HEK293 (cell line): ENCODE results near the gene KLHL18.
A peak's percentile ranks its signal among the peaks of the same experiment; 100 is the strongest.

Experiments
- CTCF ChIA-PET: fragments of 350-600 bp; formaldehyde crosslinking; extraction: SDS; loops from one replicate; lab custom pipeline; 2021; ENCODE audit warnings: antibody characterized with exemption; lab: Yijun Ruan, JAX
- POLR2A ChIA-PET: fragments of 300-600 bp; formaldehyde crosslinking; extraction: SDS; loops from one replicate; lab custom pipeline; 2020; ENCODE audit warnings: antibody characterized with exemption, inconsistent platforms; lab: Yijun Ruan, JAX
- H3K27ac ChIP-seq: fragments of 200-500 bp; sonication (Bioruptor generic); 2 replicates; pipeline ENCODE4 v1.5.1; 2014; ENCODE audit warnings: low read depth, low read length, control low read depth, inconsistent platforms; ENCODE audit errors: extremely low read depth
- H3K36me3 ChIP-seq, 2 experiments: fragments of 200-500 bp in 1 of 2; sonication (Bioruptor generic) in 1 of 2; 1 replicate in 1 of 2; 2 replicates in 1 of 2; pipeline ENCODE4 v1.5.1; 2014 to 2017; ENCODE audit warnings: inconsistent platforms in 2 of 2, low read length in 2 of 2; ENCODE audit not compliant: control insufficient read depth in 2 of 2, insufficient read depth in 1 of 2
- H3K4me1 ChIP-seq: fragments of 200-500 bp; sonication (Bioruptor generic); 2 replicates; pipeline ENCODE4 v1.5.1; 2014; ENCODE audit warnings: mild to moderate bottlenecking, low read length, inconsistent platforms; ENCODE audit not compliant: control insufficient read depth, insufficient read depth
- H3K4me3 ChIP-seq: 2 replicates; pipeline ENCODE4 v1.5.1; 2011; ENCODE audit warnings: low read depth, mild to moderate bottlenecking, control low read depth, low read length, moderate library complexity
- H3K9me3 ChIP-seq: fragments of 200-500 bp; sonication (Bioruptor generic); 2 replicates; pipeline ENCODE4 v1.5.1; 2014; ENCODE audit warnings: low read depth, low read length, inconsistent platforms; ENCODE audit not compliant: control insufficient read depth, insufficient read depth
- GLI2 ChIP-seq: fragments of 450-650 bp; formaldehyde crosslinking; IDR thresholded peaks from 2 replicates; pipeline ENCODE4; 2017; ENCODE audit warnings: missing biosample characterization, missing genetic modification characterization, low read depth, borderline replicate concordance
- GLIS1 ChIP-seq: fragments of 450-650 bp; formaldehyde crosslinking; IDR thresholded peaks from 2 replicates; pipeline ENCODE4 v1.5.1; 2016; ENCODE audit warnings: missing biosample characterization, missing genetic modification characterization
- MZF1 ChIP-seq: fragments of 450-650 bp; formaldehyde crosslinking; IDR thresholded peaks from 2 replicates; pipeline ENCODE4 v1.5.1; 2017; ENCODE audit warnings: missing biosample characterization, missing genetic modification characterization, borderline replicate concordance
- SCRT2 ChIP-seq: fragments of 450-650 bp; formaldehyde crosslinking; IDR thresholded peaks from 2 replicates; pipeline ENCODE4 v1.5.1; 2016; ENCODE audit warnings: missing biosample characterization, missing genetic modification characterization
- TRIM28 ChIP-seq: IDR thresholded peaks from 2 replicates; pipeline ENCODE4 v1.6.1; 2011; ENCODE audit warnings: low read length, control low read depth, borderline replicate concordance
- ZEB2 ChIP-seq: fragments of 450-650 bp; formaldehyde crosslinking; IDR thresholded peaks from 2 replicates; pipeline ENCODE4 v1.5.1; 2016; ENCODE audit warnings: missing biosample characterization, missing genetic modification characterization
- ZIC2 ChIP-seq: fragments of 450-650 bp; formaldehyde crosslinking; IDR thresholded peaks from 2 replicates; pipeline ENCODE4 v1.5.1; 2016; ENCODE audit warnings: missing biosample characterization, missing genetic modification characterization
- ZNF155 ChIP-seq: fragments of 450-650 bp; formaldehyde crosslinking; IDR thresholded peaks from 2 replicates; pipeline ENCODE4 v1.5.1; 2016; ENCODE audit warnings: missing biosample characterization, missing genetic modification characterization
- ZNF16 ChIP-seq: fragments of 450-650 bp; formaldehyde crosslinking; IDR thresholded peaks from 2 replicates; pipeline ENCODE4 v1.5.1; 2016; ENCODE audit warnings: low read depth, missing biosample characterization, missing genetic modification characterization
- ZNF211 ChIP-seq: fragments of 450-650 bp; formaldehyde crosslinking; IDR thresholded peaks from 2 replicates; pipeline ENCODE4 v1.5.1; 2016; ENCODE audit warnings: low read depth, missing biosample characterization, missing genetic modification characterization
- ZNF266 ChIP-seq: fragments of 450-650 bp; formaldehyde crosslinking; IDR thresholded peaks from 2 replicates; pipeline ENCODE4 v1.5.1; 2016; ENCODE audit warnings: missing biosample characterization, missing genetic modification characterization, low read depth
- ZNF394 ChIP-seq: fragments of 450-650 bp; formaldehyde crosslinking; IDR thresholded peaks from 2 replicates; pipeline ENCODE4 v1.5.1; 2016; ENCODE audit warnings: missing biosample characterization, missing genetic modification characterization, mild to moderate bottlenecking, moderate library complexity, borderline replicate concordance
- ZNF404 ChIP-seq: fragments of 450-650 bp; formaldehyde crosslinking; IDR thresholded peaks from 2 replicates; pipeline ENCODE4 v1.5.1; 2017; ENCODE audit warnings: missing biosample characterization, missing genetic modification characterization
- ZNF510 ChIP-seq: fragments of 450-650 bp; formaldehyde crosslinking; IDR thresholded peaks from 2 replicates; pipeline ENCODE4 v1.5.1; 2018; ENCODE audit warnings: mild to moderate bottlenecking, missing genetic modification characterization, missing biosample characterization; ENCODE audit not compliant: insufficient replicate concordance
- ZNF571 ChIP-seq: fragments of 450-650 bp; formaldehyde crosslinking; IDR thresholded peaks from 2 replicates; pipeline ENCODE4 v1.5.0; 2017; ENCODE audit warnings: missing biosample characterization, missing genetic modification characterization
- ZNF777 ChIP-seq: fragments of 450-650 bp; formaldehyde crosslinking; IDR thresholded peaks from 2 replicates; pipeline ENCODE4 v1.5.1; 2017; ENCODE audit warnings: missing biosample characterization, missing genetic modification characterization, borderline replicate concordance
- ZNF843 ChIP-seq: fragments of 450-650 bp; formaldehyde crosslinking; IDR thresholded peaks from 2 replicates; pipeline ENCODE4 v1.5.1; 2016; ENCODE audit warnings: missing biosample characterization, missing genetic modification characterization
- TF ChIP-seq, protein P1 (sequence below): fragments of 450-650 bp; formaldehyde crosslinking; IDR thresholded peaks from 2 replicates; pipeline ENCODE4 v1.5.1; 2016; ENCODE audit warnings: missing biosample characterization, missing genetic modification characterization
- TF ChIP-seq, protein P2 (sequence below): fragments of 450-650 bp; formaldehyde crosslinking; IDR thresholded peaks from 2 replicates; pipeline ENCODE4 v1.5.1; 2016; ENCODE audit warnings: missing biosample characterization, missing genetic modification characterization
- TF ChIP-seq, protein P3 (sequence below): sonication (generic); formaldehyde crosslinking; IDR thresholded peaks from 2 replicates; pipeline ENCODE4 v1.8.1; 2022; ENCODE audit warnings: mild to moderate bottlenecking, moderate library complexity, missing genetic modification reagents
- TF ChIP-seq, protein P4 (sequence below): fragments of 450-650 bp; formaldehyde crosslinking; IDR thresholded peaks from 2 replicates; pipeline ENCODE4 v1.5.1; 2016; ENCODE audit warnings: missing biosample characterization, missing genetic modification characterization

KLHL18 gene

DNA sequence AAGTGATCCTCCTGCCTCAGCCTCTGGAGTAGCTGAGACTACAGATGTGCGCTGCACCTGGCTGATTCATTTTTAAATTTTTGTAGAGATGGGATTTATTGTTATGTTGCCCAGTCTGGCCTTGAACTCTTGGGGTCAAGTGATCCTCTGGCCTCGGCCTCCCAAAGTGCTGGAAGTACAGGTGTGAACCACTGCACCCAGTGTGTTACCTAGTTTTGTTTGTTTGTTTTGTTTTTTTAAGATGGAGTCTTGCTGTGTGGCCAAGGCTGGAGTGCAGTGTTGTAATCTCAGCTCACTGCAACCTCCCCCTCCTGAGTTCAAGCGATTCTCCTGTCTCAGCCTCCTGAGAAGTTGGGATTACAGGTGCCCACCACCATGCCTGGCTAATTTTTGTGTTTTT, 110.2 kb downstream of the KLHL18 start:
- ChIA-PET CTCF (no interaction called here), POLR2A (interaction anchor here (1.8 kb wide), 1 partner anchor 12 kb away, joined by 4 read pairs; the partner anchor contains the start of gene PTPN23)
- Histone ChIP-seq H3K4me3 (no peak overlapping the region), H3K9me3 (no peaks in the 10 kb centered on the region), H3K27ac (no peak overlapping the region), H3K36me3 (peaks cover 0 to 20% of the 10 kb centered on the region in 2 experiments; a peak in 1 of 3 replicates), H3K4me1 (peaks cover 2% of the 10 kb centered on the region; the same call in 1 of the 2 replicates)
- TF ChIP-seq, protein P1, sequence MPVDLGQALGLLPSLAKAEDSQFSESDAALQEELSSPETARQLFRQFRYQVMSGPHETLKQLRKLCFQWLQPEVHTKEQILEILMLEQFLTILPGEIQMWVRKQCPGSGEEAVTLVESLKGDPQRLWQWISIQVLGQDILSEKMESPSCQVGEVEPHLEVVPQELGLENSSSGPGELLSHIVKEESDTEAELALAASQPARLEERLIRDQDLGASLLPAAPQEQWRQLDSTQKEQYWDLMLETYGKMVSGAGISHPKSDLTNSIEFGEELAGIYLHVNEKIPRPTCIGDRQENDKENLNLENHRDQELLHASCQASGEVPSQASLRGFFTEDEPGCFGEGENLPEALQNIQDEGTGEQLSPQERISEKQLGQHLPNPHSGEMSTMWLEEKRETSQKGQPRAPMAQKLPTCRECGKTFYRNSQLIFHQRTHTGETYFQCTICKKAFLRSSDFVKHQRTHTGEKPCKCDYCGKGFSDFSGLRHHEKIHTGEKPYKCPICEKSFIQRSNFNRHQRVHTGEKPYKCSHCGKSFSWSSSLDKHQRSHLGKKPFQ (tag by site-specific recombination), result peak; percentile 71
- TF ChIP-seq ZIC2 (peak; percentile 51; the same call in 1 of the 2 replicates), ZNF394 (tag by site-specific recombination) (peak; percentile 24; the same call in 1 of the 2 replicates)
- TF ChIP-seq, protein P2, sequence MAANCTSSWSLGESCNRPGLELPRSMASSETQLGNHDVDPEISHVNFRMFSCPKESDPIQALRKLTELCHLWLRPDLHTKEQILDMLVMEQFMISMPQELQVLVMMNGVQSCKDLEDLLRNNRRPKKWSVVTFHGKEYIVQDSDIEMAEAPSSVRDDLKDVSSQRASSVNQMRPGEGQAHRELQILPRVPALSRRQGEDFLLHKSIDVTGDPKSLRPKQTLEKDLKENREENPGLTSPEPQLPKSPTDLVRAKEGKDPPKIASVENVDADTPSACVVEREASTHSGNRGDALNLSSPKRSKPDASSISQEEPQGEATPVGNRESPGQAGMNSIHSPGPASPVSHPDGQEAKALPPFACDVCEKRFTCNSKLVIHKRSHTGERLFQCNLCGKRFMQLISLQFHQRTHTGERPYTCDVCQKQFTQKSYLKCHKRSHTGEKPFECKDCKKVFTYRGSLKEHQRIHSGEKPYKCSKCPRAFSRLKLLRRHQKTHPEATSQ, result no peak

DNA sequence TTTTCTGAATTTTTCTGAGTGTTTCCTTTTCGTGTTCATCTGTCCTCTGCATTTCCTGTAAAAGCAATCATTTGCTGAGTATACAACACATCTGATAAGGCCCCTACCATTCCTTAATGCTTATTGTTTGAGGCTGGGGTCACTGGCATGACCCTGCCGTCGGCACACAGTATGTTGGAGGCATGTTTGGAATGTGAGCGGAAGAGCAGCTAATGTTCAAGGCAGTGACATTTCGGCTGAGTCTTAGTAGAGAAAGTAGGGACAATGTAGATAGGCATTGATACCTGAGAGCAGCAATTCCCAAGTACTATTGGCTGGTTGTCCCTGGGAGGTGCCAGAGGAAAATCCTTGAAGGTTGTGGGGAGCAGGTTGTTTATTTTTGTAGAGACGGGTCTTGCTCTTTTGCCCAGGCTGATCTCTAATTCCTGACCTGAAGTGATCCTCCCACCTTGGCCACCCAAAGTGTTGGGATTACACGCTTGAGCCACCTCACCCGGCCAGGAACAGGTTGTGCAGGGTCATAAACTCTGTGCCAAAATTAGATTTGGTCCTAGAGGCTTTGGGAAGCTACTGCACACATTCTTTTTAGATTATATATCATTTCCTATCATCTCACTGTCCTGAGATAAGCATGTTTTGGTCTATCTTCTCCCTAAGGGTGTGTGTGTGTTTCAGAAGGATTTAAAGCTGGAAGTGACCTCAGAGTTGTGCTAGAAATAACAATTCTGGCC, 111.6 kb downstream of the KLHL18 start:
- CTCF ChIA-PET, result interaction anchor here (0.9 to 1.4 kb wide), 2 partner anchors 12 to 24 kb away, joined by 3 to 4 read pairs; no protein-coding TSS in a partner anchor
- H3K36me3 ChIP-seq, result peaks cover 0 to 18% of the 10 kb centered on the region in 2 experiments; a peak in 1 of 3 replicates
- TF ChIP-seq GLI2 (no peak), ZNF404 (no peak), ZNF394 (tag by site-specific recombination) (no peak), ZNF777 (tag by site-specific recombination) (no peak), ZNF571 (tag by site-specific recombination) (no peak), ZNF843 (tag by site-specific recombination) (no peak), GLIS1 (tag by site-specific recombination) (no peak), SCRT2 (no peak), ZNF16 (tag by site-specific recombination) (no peak), ZNF510 (tag by site-specific recombination) (no peak)
- TF ChIP-seq, protein P3, sequence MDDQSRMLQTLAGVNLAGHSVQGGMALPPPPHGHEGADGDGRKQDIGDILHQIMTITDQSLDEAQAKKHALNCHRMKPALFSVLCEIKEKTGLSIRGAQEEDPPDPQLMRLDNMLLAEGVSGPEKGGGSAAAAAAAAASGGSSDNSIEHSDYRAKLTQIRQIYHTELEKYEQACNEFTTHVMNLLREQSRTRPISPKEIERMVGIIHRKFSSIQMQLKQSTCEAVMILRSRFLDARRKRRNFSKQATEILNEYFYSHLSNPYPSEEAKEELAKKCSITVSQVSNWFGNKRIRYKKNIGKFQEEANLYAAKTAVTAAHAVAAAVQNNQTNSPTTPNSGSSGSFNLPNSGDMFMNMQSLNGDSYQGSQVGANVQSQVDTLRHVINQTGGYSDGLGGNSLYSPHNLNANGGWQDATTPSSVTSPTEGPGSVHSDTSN, result no peak
- TF ChIP-seq, protein P4, sequence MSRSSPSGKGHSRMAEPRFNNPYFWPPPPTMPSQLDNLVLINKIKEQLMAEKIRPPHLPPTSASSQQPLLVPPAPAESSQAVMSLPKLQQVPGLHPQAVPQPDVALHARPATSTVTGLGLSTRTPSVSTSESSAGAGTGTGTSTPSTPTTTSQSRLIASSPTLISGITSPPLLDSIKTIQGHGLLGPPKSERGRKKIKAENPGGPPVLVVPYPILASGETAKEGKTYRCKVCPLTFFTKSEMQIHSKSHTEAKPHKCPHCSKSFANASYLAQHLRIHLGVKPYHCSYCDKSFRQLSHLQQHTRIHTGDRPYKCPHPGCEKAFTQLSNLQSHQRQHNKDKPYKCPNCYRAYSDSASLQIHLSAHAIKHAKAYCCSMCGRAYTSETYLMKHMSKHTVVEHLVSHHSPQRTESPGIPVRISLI (tag by site-specific recombination), result no peak
- no peak overlapping the region for H3K4me3 ChIP-seq
- no peaks in the 10 kb centered on the region for H3K9me3 ChIP-seq
- peaks cover 2% of the 10 kb centered on the region; the same call in 1 of the 2 replicates for H3K4me1 ChIP-seq
- no peak overlapping the region for H3K27ac ChIP-seq
- POLR2A ChIA-PET, result no interaction called here

DNA sequence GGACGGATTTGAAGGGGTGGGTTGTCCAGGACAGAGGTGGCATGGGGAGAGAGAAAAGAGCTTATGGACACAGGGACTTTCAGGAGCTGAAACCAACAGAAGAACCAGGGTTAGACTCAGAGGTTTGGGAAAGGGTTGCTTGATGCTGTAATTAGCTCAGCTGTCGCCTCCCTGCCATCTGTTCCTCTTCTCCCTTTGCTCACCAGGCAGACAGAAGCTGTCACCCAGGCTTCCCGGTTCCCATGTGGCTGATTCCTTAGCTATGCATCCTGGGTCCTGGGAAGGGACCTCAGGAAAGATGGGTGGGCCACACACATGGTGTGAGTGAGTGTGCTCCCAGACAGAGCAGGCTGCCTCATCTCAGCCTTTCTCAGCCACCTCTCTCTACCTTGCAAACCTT, 112.1 kb downstream of the KLHL18 start:
- CTCF ChIA-PET, result interaction anchor here (0.9 to 1.4 kb wide), 2 partner anchors 12 to 25 kb away, joined by 3 to 4 read pairs; no protein-coding TSS in a partner anchor
- peaks cover 2% of the 10 kb centered on the region; the same call in 1 of the 2 replicates for H3K4me1 ChIP-seq
- H3K4me3 ChIP-seq, result no peak overlapping the region
- no peaks in the 10 kb centered on the region for H3K9me3 ChIP-seq
- peaks cover 0 to 18% of the 10 kb centered on the region in 2 experiments; a peak in 1 of 3 replicates for H3K36me3 ChIP-seq
- no peak overlapping the region for H3K27ac ChIP-seq
- POLR2A ChIA-PET, result no interaction called here
- TF ChIP-seq ZEB2 (tag by site-specific recombination), result no peak
- no peak for TF ChIP-seq MZF1 (tag by site-specific recombination)
- no peak for TF ChIP-seq ZNF211
- no peak for TF ChIP-seq SCRT2
- no peak for TF ChIP-seq TRIM28
- no peak for TF ChIP-seq ZNF155
- TF ChIP-seq ZNF394 (tag by site-specific recombination), result no peak
- no peak for TF ChIP-seq ZNF266 (tag by site-specific recombination)
